H1 (cell line): ENCODE results near the gene PRRX1. TPM values are rescaled to one million over a fixed set of nuclear protein-coding genes. Genes with fewer than 3 reads are reported as not detected.

Source experiments
- CTCF ChIA-PET: fragments of 300-600 bp; sonication (Branson Sonifier 250); formaldehyde crosslinking; loops from one replicate; lab custom pipeline; 2021; ENCODE audit not compliant: partially characterized antibody; lab: Charles Lee
- POLR2A ChIA-PET: fragments of 300-600 bp; sonication (Branson Sonifier 250); formaldehyde crosslinking; loops from one replicate; lab custom pipeline; 2021; ENCODE audit warnings: inconsistent platforms; ENCODE audit not compliant: partially characterized antibody; lab: Charles Lee
- DNase-seq, 2 experiments: peaks; one replicate each; pipeline versions ENCODE4 v3.0.0 to v3.0.0-alpha.2; 2010 to 2022; ENCODE audit warnings: low spot score in 2 of 2, low read depth in 1 of 2, mixed read lengths in 1 of 2
- FAIRE-seq: peaks from 2 replicates; lab custom pipeline; 2011; peaks lifted over from hg19 to GRCh38; lab: Jason Lieb, UNC
- H2AFZ ChIP-seq: 2 replicates; pipeline ENCODE4 v1.8.1; 2012; ENCODE audit warnings: low read length, inconsistent platforms
- H2AK5ac ChIP-seq: 2 replicates; pipeline ENCODE4 v1.6.1; 2013; ENCODE audit warnings: low read depth, low read length
- H2BK120ac ChIP-seq: replicated peaks from 2 replicates; pipeline ENCODE3; 2013; ENCODE audit warnings: low read depth, low read length, inconsistent platforms
- H2BK12ac ChIP-seq: 2 replicates; pipeline ENCODE4 v1.6.1; 2013; ENCODE audit warnings: low read depth, low read length
- H2BK15ac ChIP-seq: 2 replicates; pipeline ENCODE4 v1.6.1; 2013; ENCODE audit warnings: low read length
- H2BK20ac ChIP-seq: 2 replicates; pipeline ENCODE4 v1.6.1; 2013; ENCODE audit warnings: low read length
- H2BK5ac ChIP-seq: 2 replicates; pipeline ENCODE4 v1.6.1; 2013; ENCODE audit warnings: low read depth, low read length
- H3K14ac ChIP-seq: 2 replicates; pipeline ENCODE4 v1.6.1; 2013; ENCODE audit warnings: inconsistent platforms; ENCODE audit not compliant: insufficient read length
- H3K18ac ChIP-seq: 2 replicates; pipeline ENCODE4 v1.6.1; 2013; ENCODE audit warnings: low read length; ENCODE audit errors: extremely low read depth
- H3K23ac ChIP-seq: 2 replicates; pipeline ENCODE4 v1.6.1; 2013; ENCODE audit warnings: inconsistent platforms; ENCODE audit not compliant: insufficient read length
- H3K23me2 ChIP-seq: 2 replicates; pipeline ENCODE4 v1.6.1; 2013; ENCODE audit warnings: low read depth, low read length
- H3K27ac ChIP-seq: 2 replicates; pipeline ENCODE4 v1.6.1; 2011; ENCODE audit warnings: low read depth, low read length, inconsistent platforms
- H3K27me3 ChIP-seq, 4 experiments: replicated peaks in 1 of 4; 1 replicate in 1 of 4; 2 replicates in 3 of 4; pipeline versions ENCODE4 v1.6.1 to v1.8.1; 2011 to 2013; ENCODE audit warnings: low read length in 3 of 4, mild to moderate bottlenecking in 3 of 4, inconsistent platforms in 2 of 4, mixed read lengths in 2 of 4, moderate library complexity in 1 of 4; ENCODE audit not compliant: control insufficient read depth in 3 of 4, insufficient read depth in 3 of 4; ENCODE audit errors: extremely low read depth in 1 of 4
- H3K36me3 ChIP-seq, 4 experiments: 2 replicates each; pipeline versions ENCODE4 v1.6.1 to v1.8.1; 2011 to 2013; ENCODE audit warnings: mild to moderate bottlenecking in 4 of 4, low read length in 3 of 4, moderate library complexity in 2 of 4, control low read depth in 1 of 4, inconsistent platforms in 1 of 4; ENCODE audit not compliant: insufficient read depth in 4 of 4, control insufficient read depth in 2 of 4
- H3K4ac ChIP-seq: replicated peaks from 2 replicates; pipeline ENCODE3; 2013; ENCODE audit warnings: low read length, low read depth, mixed read lengths, inconsistent platforms; ENCODE audit not compliant: insufficient read length
- H3K4me1 ChIP-seq, 4 experiments: replicated peaks in 1 of 4; 1 replicate in 1 of 4; 2 replicates in 3 of 4; pipeline versions ENCODE4 v1.6.1 to v1.8.1; 2011 to 2013; ENCODE audit warnings: low read length in 3 of 4, inconsistent platforms in 2 of 4, mixed read lengths in 1 of 4; ENCODE audit not compliant: insufficient read depth in 4 of 4, control insufficient read depth in 3 of 4
- H3K4me2 ChIP-seq, 2 experiments: 2 replicates each; pipeline versions ENCODE4 v1.6.1 to v1.8.1; 2011 to 2013; ENCODE audit warnings: low read depth in 2 of 2, low read length in 2 of 2, control low read depth in 1 of 2, inconsistent platforms in 1 of 2, mild to moderate bottlenecking in 1 of 2; ENCODE audit not compliant: insufficient read depth in 1 of 2
- H3K4me3 ChIP-seq, 4 experiments: fragments of 200-600, 300-600 bp in 1 of 4; sonication (generic), shearing (Covaris generic), sonication (Bioruptor Twin) in 1 of 4; 2 replicates each; pipeline versions ENCODE4 v1.5.1 to v1.8.1; 2011 to 2016; ENCODE audit warnings: low read length in 4 of 4, low read depth in 3 of 4, control low read depth in 2 of 4, inconsistent platforms in 2 of 4, mild to moderate bottlenecking in 2 of 4, mixed read lengths in 1 of 4, moderate library complexity in 1 of 4; ENCODE audit not compliant: insufficient read depth in 2 of 4; ENCODE audit errors: extremely low read depth in 1 of 4
- H3K56ac ChIP-seq: replicated peaks from 2 replicates; pipeline ENCODE3; 2013; ENCODE audit warnings: low read depth, mild to moderate bottlenecking, mixed read lengths, low read length, inconsistent platforms; ENCODE audit not compliant: insufficient read length
- H3K79me1 ChIP-seq: 2 replicates; pipeline ENCODE4 v1.6.1; 2013; ENCODE audit warnings: low read depth, low read length, control low read depth
- H3K79me2 ChIP-seq, 2 experiments: 2 replicates each; pipeline versions ENCODE4 v1.6.1 to v1.8.1; 2012 to 2013; ENCODE audit warnings: low read length in 2 of 2, mild to moderate bottlenecking in 2 of 2, inconsistent platforms in 1 of 2; ENCODE audit not compliant: insufficient read depth in 2 of 2, control insufficient read depth in 1 of 2
- H3K9ac ChIP-seq, 4 experiments: replicated peaks in 1 of 4; 1 replicate in 1 of 4; 2 replicates in 3 of 4; pipeline versions ENCODE4 v1.6.1 to v1.8.1; 2011 to 2013; ENCODE audit warnings: low read depth in 3 of 4, low read length in 3 of 4, control low read depth in 2 of 4, mild to moderate bottlenecking in 2 of 4, moderate library complexity in 2 of 4, inconsistent platforms in 1 of 4; ENCODE audit errors: extremely low read depth in 1 of 4
- H3K9me3 ChIP-seq, 2 experiments: 2 replicates each; pipeline versions ENCODE4 v1.6.1 to v1.8.1; 2012 to 2013; ENCODE audit warnings: mild to moderate bottlenecking in 2 of 2, moderate library complexity in 2 of 2, control low read depth in 1 of 2, inconsistent platforms in 1 of 2, low read depth in 1 of 2, low read length in 1 of 2, mixed read lengths in 1 of 2; ENCODE audit not compliant: insufficient read depth in 2 of 2
- H4K20me1 ChIP-seq, 2 experiments: replicated peaks in 1 of 2; 2 replicates each; pipeline versions ENCODE3 to v1.8.1; 2011 to 2013; ENCODE audit warnings: inconsistent platforms in 2 of 2, low read length in 2 of 2, mild to moderate bottlenecking in 1 of 2; ENCODE audit not compliant: insufficient read depth in 2 of 2, control insufficient read depth in 1 of 2
- H4K5ac ChIP-seq: 2 replicates; pipeline ENCODE4 v1.6.1; 2013; ENCODE audit warnings: low read length, low read depth, mixed read lengths, inconsistent platforms; ENCODE audit not compliant: insufficient read length
- H4K8ac ChIP-seq: 2 replicates; pipeline ENCODE4 v1.8.0; 2013; ENCODE audit warnings: mild to moderate bottlenecking, moderate library complexity, low read length, inconsistent platforms; ENCODE audit not compliant: insufficient read depth; ENCODE audit errors: extremely low read depth
- H4K91ac ChIP-seq: replicated peaks from 2 replicates; pipeline ENCODE3; 2013; ENCODE audit warnings: low read length, mixed read lengths, inconsistent platforms; ENCODE audit not compliant: insufficient read length
- CHD1 ChIP-seq: IDR thresholded peaks from 2 replicates; pipeline ENCODE4 v1.6.1; 2012; ENCODE audit warnings: low read depth, low read length, improper control_type of control experiment
- GABPA ChIP-seq: IDR thresholded peaks from 2 replicates; pipeline ENCODE4 v1.6.1; 2011; ENCODE audit warnings: mild to moderate bottlenecking, low read length, moderate library complexity, borderline replicate concordance; ENCODE audit not compliant: insufficient read depth
- RAD21 ChIP-seq, 2 experiments: IDR thresholded peaks in 1 of 2; conservative IDR thresholded peaks in 1 of 2; 2 replicates each; pipeline ENCODE4 v1.6.1; 2011; ENCODE audit warnings: low read depth in 2 of 2, low read length in 2 of 2, improper control_type of control experiment in 1 of 2, inconsistent platforms in 1 of 2, mild to moderate bottlenecking in 1 of 2, moderate library complexity in 1 of 2
- TBP ChIP-seq: IDR thresholded peaks from 2 replicates; pipeline ENCODE4 v1.6.1; 2011; ENCODE audit warnings: low read depth, low read length, improper control_type of control experiment
- WGBS, 2 experiments: shearing (Covaris generic) in 1 of 2; methylation state at CpG; one replicate each; pipeline versions ENCODE4 v1.1.6 to v1.1.7; 2013 to 2015; ENCODE audit warnings: low lambda C conversion rate in 2 of 2, mixed read lengths in 2 of 2, inconsistent platforms in 1 of 2, low coverage in 1 of 2, missing lambda C conversion rate in 1 of 2; ENCODE audit not compliant: insufficient replicate concordance in 2 of 2, insufficient coverage in 1 of 2, insufficient read length in 1 of 2; ENCODE audit errors: extremely low coverage in 1 of 2, missing lambda C conversion rate in 1 of 2; 5-methylcytosine and 5-hydroxymethylcytosine counted together
- polyA plus RNA-seq, 7 experiments: library from polyadenylated mRNA; depleted of rRNA in 3 of 7; stranded (reverse) in 5 of 7; unstranded in 2 of 7; fragments of >200 nt in 5 of 7; fragments of 200-250 nt in 2 of 7; gene quantifications; 1 replicate in 5 of 7; 2 replicates in 1 of 7; 4 replicates in 1 of 7; pipeline versions ENCODE4 v1.2.1 to v1.2.3, GENCODE V29; 2011 to 2013; ENCODE audit warnings: missing spikeins in 2 of 7, mixed read lengths in 2 of 7
- total RNA-seq: library from RNA; stranded (reverse); fragmentation: NEBNext Ultra II Directional; extraction: Animal tissue kit (Norgen Biotek cat#: 25700); gene quantifications from 2 replicates; pipeline ENCODE4 v1.2.1, GENCODE V29; 2021

PRRX1 gene
- total and polyA plus RNA-seq, 2 of the 8 experiments (the other 6 are each of a cell fraction or from before 2014, with no cell fraction given): not detected

DNA sequence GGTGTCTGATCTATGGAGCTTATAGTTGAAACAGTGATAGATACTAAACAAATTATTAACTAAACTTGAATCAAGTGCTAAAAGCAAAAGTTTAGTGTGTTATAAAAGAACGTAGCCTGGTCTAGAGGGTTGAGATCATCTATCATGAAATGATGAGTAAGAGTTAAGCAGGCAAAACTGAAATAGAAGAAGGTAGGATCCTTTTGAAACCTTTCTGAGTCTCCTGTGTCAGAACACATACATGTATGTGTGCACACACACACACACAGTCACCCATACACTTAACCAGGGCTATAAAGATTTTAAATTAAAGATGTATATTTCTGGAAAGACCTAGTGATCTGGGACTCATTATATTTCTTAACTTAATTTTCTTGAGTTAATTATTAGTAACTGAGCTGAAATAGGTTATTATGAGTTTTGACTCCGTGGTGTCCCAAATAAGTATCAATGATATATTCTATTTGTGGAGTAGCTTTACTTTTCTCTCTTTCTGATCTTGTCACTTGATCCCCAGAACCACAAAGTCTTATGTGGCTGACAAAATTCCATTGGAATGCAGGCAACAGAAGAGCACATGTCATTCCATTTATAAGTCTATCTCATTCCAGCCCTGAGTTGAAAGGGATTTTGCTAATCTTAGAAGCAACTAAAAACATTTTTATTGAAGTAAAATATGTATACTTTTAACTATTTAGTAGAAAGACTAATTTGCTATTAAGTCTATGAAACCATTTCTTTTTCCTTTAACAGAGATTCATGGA, 70.7 kb downstream of the PRRX1 start:
- TF ChIP-seq RAD21 (IDR thresholded peaks at IDR 0.05 in 1 of 2, conservative IDR thresholded peaks at IDR 0.05 in 1 of 2; ENCODE audit: low read depth in 2 of 2, low read length in 2 of 2) (no peak), GABPA (no peak), TBP (no peak), CHD1 (no peak)
- H3K56ac ChIP-seq: no peak overlapping the region
- no peak overlapping the region for H3K4me3 ChIP-seq
- no peak overlapping the region for H2BK120ac ChIP-seq
- CTCF ChIA-PET: no interaction called here
- H3K36me3 ChIP-seq: no peaks in the 10 kb centered on the region
- no peak overlapping the region for H3K18ac ChIP-seq
- H3K4me2 ChIP-seq: no peak overlapping the region
- no peak overlapping the region for H3K23ac ChIP-seq
- no peak overlapping the region for H4K5ac ChIP-seq
- no peak overlapping the region for H3K14ac ChIP-seq
- no peaks in the 10 kb centered on the region for H3K4me1 ChIP-seq
- H3K4ac ChIP-seq: no peak overlapping the region
- H2AK5ac ChIP-seq: no peak overlapping the region
- no peak for FAIRE-seq
- H4K20me1 ChIP-seq: no peaks in the 10 kb centered on the region
- H3K27ac ChIP-seq: no peak overlapping the region
- POLR2A ChIA-PET: no interaction called here
- no peak overlapping the region for H2AFZ ChIP-seq
- no peak overlapping the region for H3K9ac ChIP-seq
- no peak overlapping the region for H4K91ac ChIP-seq
- H3K79me1 ChIP-seq: no peaks in the 10 kb centered on the region
- H2BK5ac ChIP-seq: no peak overlapping the region
- no peak overlapping the region for H2BK20ac ChIP-seq
- no peaks in the 10 kb centered on the region for H3K27me3 ChIP-seq
- no peak overlapping the region for H4K8ac ChIP-seq
- no peak overlapping the region for H2BK12ac ChIP-seq
- H3K9me3 ChIP-seq: no peaks in the 10 kb centered on the region
- DNase-seq: no peak
- no peaks in the 10 kb centered on the region; the same call in 1 of the 2 replicates for H3K23me2 ChIP-seq
- no peak overlapping the region for H2BK15ac ChIP-seq
- H3K79me2 ChIP-seq: no peaks in the 10 kb centered on the region
- 89% methylated on average over 2 of the region's 2 CpGs; no CpG with 5 or more reads in 1 of the 2 experiments for WGBS, 2 experiments
